GM23248 (cell line): ENCODE results near the gene MYO7B. TPM values are rescaled to one million over a fixed set of nuclear protein-coding genes. Genes with fewer than 3 reads are reported as not detected.

Experiments used
- DNase-seq: peaks from one replicate; pipeline ENCODE4 v3.0.0-alpha.2; 2015
- H2AFZ ChIP-seq: fragments of 200-600 bp; sonication (generic); 2 replicates; pipeline ENCODE4 v1.6.1; 2016; ENCODE audit warnings: antibody characterized with exemption
- H3F3A ChIP-seq: fragments of 200-600 bp; sonication (generic); 2 replicates; pipeline ENCODE4 v1.6.1; 2016; ENCODE audit warnings: mild to moderate bottlenecking, antibody characterized with exemption, mixed run types; ENCODE audit not compliant: insufficient read depth
- H3K27ac ChIP-seq: fragments of 200-600 bp; sonication (generic); 2 replicates; pipeline ENCODE4 v1.5.1; 2016; ENCODE audit warnings: mild to moderate bottlenecking
- H3K27me3 ChIP-seq: fragments of 200-600 bp; sonication (generic); replicated peaks from 2 replicates; pipeline ENCODE4 v1.6.1; 2016; ENCODE audit warnings: mild to moderate bottlenecking; ENCODE audit not compliant: insufficient read depth
- H3K36me3 ChIP-seq: fragments of 200-600 bp; sonication (generic); 2 replicates; pipeline ENCODE4 v1.6.1; 2016; ENCODE audit warnings: low read depth, mild to moderate bottlenecking
- H3K4me1 ChIP-seq: fragments of 200-600 bp; sonication (generic); 2 replicates; pipeline ENCODE4 v1.6.1; 2016; ENCODE audit warnings: mild to moderate bottlenecking; ENCODE audit not compliant: insufficient read depth
- H3K4me2 ChIP-seq: fragments of 200-600 bp; sonication (generic); one replicate; pipeline ENCODE4 v1.6.1; 2016; ENCODE audit warnings: mild to moderate bottlenecking; ENCODE audit not compliant: unreplicated experiment
- H3K4me3 ChIP-seq: fragments of 200-600 bp; sonication (generic); 2 replicates; pipeline ENCODE4 v1.5.1; 2016; ENCODE audit warnings: mild to moderate bottlenecking
- H3K79me2 ChIP-seq: fragments of 200-600 bp; sonication (generic); 2 replicates; pipeline ENCODE4 v1.6.1; 2016; ENCODE audit warnings: mild to moderate bottlenecking; ENCODE audit not compliant: insufficient read depth
- H3K9ac ChIP-seq: fragments of 200-600 bp; sonication (generic); 2 replicates; pipeline ENCODE4 v1.6.1; 2016; ENCODE audit warnings: mild to moderate bottlenecking
- H3K9me2 ChIP-seq: fragments of 200-600 bp; sonication (generic); 2 replicates; pipeline ENCODE4 v1.6.1; 2016; ENCODE audit warnings: mixed run types, mild to moderate bottlenecking, moderate library complexity; ENCODE audit not compliant: insufficient read depth
- H3K9me3 ChIP-seq: fragments of 200-600 bp; sonication (generic); one replicate; pipeline ENCODE4 v1.6.1; 2017; ENCODE audit warnings: low read depth
- H4K20me1 ChIP-seq: fragments of 200-600 bp; sonication (generic); 2 replicates; pipeline ENCODE4 v1.6.0; 2016; ENCODE audit not compliant: insufficient read depth
- EZH2 ChIP-seq: fragments of 200-600 bp; sonication (generic); IDR thresholded peaks from 2 replicates; pipeline ENCODE4 v1.6.1; 2018; ENCODE audit warnings: antibody characterized with exemption, mild to moderate bottlenecking; ENCODE audit not compliant: insufficient read depth, poor library complexity, severe bottlenecking
- EZH2phosphoT487 ChIP-seq: fragments of 200-600 bp; sonication (generic); IDR thresholded peaks from 2 replicates; pipeline ENCODE4 v1.6.1; 2018; ENCODE audit warnings: antibody characterized with exemption, moderate library complexity, mild to moderate bottlenecking, low read depth; ENCODE audit not compliant: insufficient read depth
- WGBS, 2 experiments: methylation state at CpG; one replicate each; pipeline ENCODE4 v1.1.6; 2015 to 2017; ENCODE audit warnings: low lambda C conversion rate in 2 of 2, low coverage in 1 of 2; ENCODE audit errors: missing lambda C conversion rate in 2 of 2; 5-methylcytosine and 5-hydroxymethylcytosine counted together
- in situ Hi-C: fragments of 300-500 bp; cut with MboI; formaldehyde crosslinking; loops from 2 replicates; pipeline ENCODE4 v1.15.0; 2020
- polyA plus RNA-seq: library from polyadenylated mRNA; unstranded; fragments of >200 nt; fragmentation: Nextera tagmentation; extraction: Ambion mirVana; gene quantifications from 2 replicates; pipeline ENCODE4 v1.2.1, GENCODE V29; 2016
- total RNA-seq: library from RNA; depleted of rRNA; stranded (reverse); fragments of >200 nt; shearing (Covaris generic); gene quantifications from 2 replicates; pipeline ENCODE4 v1.2.3, GENCODE V29; 2014

MYO7B gene
- total and polyA plus RNA-seq, 2 experiments from 2014 or later = not detected

GRCh38 chr2:127670957-127671290, 135.4 kb downstream of the MYO7B start:
- Histone ChIP-seq H3K4me3 (no peak overlapping the region), H3K9me2 (no peaks in the 10 kb centered on the region), H3K4me2 (no peak overlapping the region), H3K9me3 (no peaks in the 10 kb centered on the region), H3K27ac (no peak overlapping the region; the same call in 1 of the 2 replicates), H2AFZ (no peak overlapping the region), H3K27me3 (no peaks in the 10 kb centered on the region), H3K9ac (no peak overlapping the region), H3F3A (peaks cover 20% of the 10 kb centered on the region), H3K79me2 (peaks cover 28% of the 10 kb centered on the region), H3K4me1 (peaks cover 27% of the 10 kb centered on the region), H3K36me3 (no peaks in the 10 kb centered on the region), H4K20me1 (no peaks in the 10 kb centered on the region)
- no peak for DNase-seq
- WGBS, 2 experiments = 80 to 83% methylated on average over 5 of the region's 5 CpGs
- in situ Hi-C loops = no loop called here
- TF ChIP-seq EZH2 (no peak), EZH2phosphoT487 (no peak)

DNA sequence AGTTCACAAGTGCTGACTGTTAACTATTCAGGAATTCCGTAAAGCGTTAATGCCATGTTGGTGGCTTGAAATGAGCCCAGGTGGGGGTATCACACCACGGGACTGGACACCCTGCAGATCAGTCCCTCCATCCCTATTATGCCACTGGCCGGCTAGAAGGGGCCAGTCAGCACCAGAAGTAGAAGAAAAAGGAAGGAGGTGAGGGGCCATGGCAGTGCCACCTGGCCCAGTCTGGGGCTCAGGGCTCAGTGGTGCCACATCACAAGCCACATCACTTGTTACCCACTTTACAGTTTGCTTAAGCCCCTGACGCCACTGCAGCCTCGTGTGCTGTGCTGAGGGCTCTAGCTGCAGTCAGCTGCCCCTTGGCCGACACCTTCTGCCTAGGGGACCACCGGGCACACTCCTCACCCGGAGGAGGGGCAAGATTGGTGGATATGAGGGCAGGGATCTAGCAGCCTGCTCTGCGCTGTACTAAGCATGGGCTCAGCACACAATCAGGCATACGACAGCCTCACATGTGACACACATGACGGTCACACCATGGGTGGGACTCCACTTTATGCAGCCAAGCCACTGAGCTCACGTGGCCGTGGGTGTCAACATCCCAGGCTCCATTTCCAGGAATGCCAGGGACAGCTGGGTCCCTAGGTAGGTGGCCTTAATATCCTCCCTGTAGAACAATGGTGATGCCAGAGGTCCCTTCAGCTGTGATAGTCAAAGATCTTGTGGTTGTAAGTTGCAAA, 136.2 kb downstream of the MYO7B start:
- 0 out of 2 replicates have a peak, but pooled peaks cover 3% of the 10 kb centered on the region for H3K27me3 ChIP-seq
- H2AFZ ChIP-seq = no peak overlapping the region
- no peaks in the 10 kb centered on the region for H3K9me2 ChIP-seq
- no peak overlapping the region for H3K9ac ChIP-seq
- DNase-seq = no peak
- no peaks in the 10 kb centered on the region for H3K9me3 ChIP-seq
- WGBS, 2 experiments = 57 to 59% methylated on average over 14 of the region's 14 CpGs
- H3K4me2 ChIP-seq = peak overlapping the region; percentile 77
- no peak overlapping the region for H3K27ac ChIP-seq
- peaks cover 21% of the 10 kb centered on the region for H3K79me2 ChIP-seq
- TF ChIP-seq EZH2 = no peak
- no peak for TF ChIP-seq EZH2phosphoT487
- peaks cover 32% of the 10 kb centered on the region for H3K4me1 ChIP-seq
- H4K20me1 ChIP-seq = no peaks in the 10 kb centered on the region
- in situ Hi-C loops = no loop called here
- H3F3A ChIP-seq = peaks cover 27% of the 10 kb centered on the region
- no peaks in the 10 kb centered on the region for H3K36me3 ChIP-seq
- H3K4me3 ChIP-seq = no peak overlapping the region

DNA sequence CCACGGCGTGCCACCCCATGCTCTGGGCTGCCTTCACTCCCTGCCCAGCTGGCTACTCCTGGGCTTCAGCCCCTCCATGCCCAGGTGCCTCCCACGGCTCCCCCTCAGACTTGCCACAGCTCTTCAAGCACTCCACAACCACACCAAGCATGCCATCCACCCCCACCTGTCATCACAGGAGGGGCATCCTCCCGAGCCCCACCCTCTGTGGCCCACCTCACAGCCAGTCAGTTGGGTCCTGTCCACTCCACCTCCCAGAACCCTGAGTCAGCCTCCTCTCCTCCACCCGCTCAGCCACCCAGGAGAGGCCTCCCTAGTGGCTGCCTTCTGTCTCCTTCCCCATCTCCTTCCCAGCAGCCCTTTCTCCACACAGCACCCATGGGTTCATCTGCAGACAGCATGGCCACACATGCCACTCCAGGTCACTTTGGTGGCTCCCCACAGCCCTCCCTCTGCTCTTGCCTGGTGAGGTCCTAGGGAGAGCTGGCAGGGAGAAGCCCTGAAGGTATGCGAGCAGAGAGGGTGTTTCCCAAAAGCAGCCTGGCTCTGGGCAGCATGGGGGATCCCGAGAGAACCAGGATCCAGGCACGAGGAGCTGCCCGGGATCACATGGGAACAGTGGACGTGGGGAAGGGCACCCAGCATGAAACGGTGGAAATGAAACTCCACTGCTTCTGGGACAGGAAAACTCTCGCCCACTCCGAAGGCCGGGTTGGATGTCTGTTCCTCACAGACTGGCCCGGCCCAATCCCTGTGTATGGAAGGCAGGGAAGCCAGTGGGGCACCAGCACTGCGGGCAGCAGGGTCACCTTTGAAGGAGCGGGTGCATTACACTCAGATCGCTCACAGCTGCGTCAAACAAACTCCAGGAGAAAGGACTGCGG, 137.1 kb downstream of the MYO7B start:
- peak overlapping the region; percentile 79 for H3K9ac ChIP-seq
- H2AFZ ChIP-seq = 0 out of 2 replicates have a peak overlapping the region, but pooled peaks have one; percentile 47
- H3K27me3 ChIP-seq = peaks cover 11% of the 10 kb centered on the region; the same call in 1 of the 2 replicates
- peak overlapping the region; percentile 69 for H3K4me3 ChIP-seq
- in situ Hi-C loops = no loop called here
- H3K27ac ChIP-seq = peak overlapping the region; percentile 57
- H3K79me2 ChIP-seq = peaks cover 13% of the 10 kb centered on the region
- 31 to 34% methylated on average over 17 to 20 of the region's 20 CpGs for WGBS, 2 experiments
- peak overlapping the region; percentile 77 for H3K4me2 ChIP-seq
- H3F3A ChIP-seq = peaks cover 27% of the 10 kb centered on the region
- no peaks in the 10 kb centered on the region for H4K20me1 ChIP-seq
- H3K9me3 ChIP-seq = no peaks in the 10 kb centered on the region
- H3K4me1 ChIP-seq = peaks cover 32% of the 10 kb centered on the region
- TF ChIP-seq EZH2phosphoT487 = no peak
- no peak for TF ChIP-seq EZH2
- DNase-seq = peak; percentile 55
- no peaks in the 10 kb centered on the region for H3K36me3 ChIP-seq
- no peaks in the 10 kb centered on the region for H3K9me2 ChIP-seq

- H3K4me1 ChIP-seq = peaks cover 32% of the 10 kb centered on the region
- peak; percentile 73 for DNase-seq
- WGBS, 2 experiments = 46 to 60% methylated on average over 17 of the region's 17 CpGs
Observed at GRCh38 chr2:127673291-127674069, 138.0 kb downstream of the MYO7B start.

More at GRCh38 chr2:127673291-127674069, 138.0 kb downstream of the MYO7B start:
- Histone ChIP-seq H3K9me3 (no peaks in the 10 kb centered on the region), H3K4me3 (peak overlapping the region; percentile 69), H3K9ac (peak overlapping the region; percentile 79), H3K79me2 (0 out of 2 replicates have a peak, but pooled peaks cover 5% of the 10 kb centered on the region), H3F3A (peaks cover 27% of the 10 kb centered on the region), H3K36me3 (no peaks in the 10 kb centered on the region), H4K20me1 (no peaks in the 10 kb centered on the region), H3K9me2 (no peaks in the 10 kb centered on the region), H3K4me2 (peak overlapping the region; percentile 77), H2AFZ (0 out of 2 replicates have a peak overlapping the region, but pooled peaks have one; percentile 47), H3K27me3 (peaks cover 14% of the 10 kb centered on the region; the same call in 1 of the 2 replicates), H3K27ac (peak overlapping the region; percentile 57)
- in situ Hi-C loops = no loop called here
- TF ChIP-seq EZH2phosphoT487 (no peak), EZH2 (no peak)
